Measurements from ENCODE around the gene MIP. TPM values are rescaled to one million over a fixed set of nuclear protein-coding genes. Genes with fewer than 3 reads are reported as not detected.
"Not testable (repeated sequence)": the region's sequence is repeated elsewhere in the genome, so short reads cannot be mapped to it uniquely, and the experiment has no call there.

MIP gene
- total RNA-seq, 2 experiments from 2014 or later, result not detected

DNA sequence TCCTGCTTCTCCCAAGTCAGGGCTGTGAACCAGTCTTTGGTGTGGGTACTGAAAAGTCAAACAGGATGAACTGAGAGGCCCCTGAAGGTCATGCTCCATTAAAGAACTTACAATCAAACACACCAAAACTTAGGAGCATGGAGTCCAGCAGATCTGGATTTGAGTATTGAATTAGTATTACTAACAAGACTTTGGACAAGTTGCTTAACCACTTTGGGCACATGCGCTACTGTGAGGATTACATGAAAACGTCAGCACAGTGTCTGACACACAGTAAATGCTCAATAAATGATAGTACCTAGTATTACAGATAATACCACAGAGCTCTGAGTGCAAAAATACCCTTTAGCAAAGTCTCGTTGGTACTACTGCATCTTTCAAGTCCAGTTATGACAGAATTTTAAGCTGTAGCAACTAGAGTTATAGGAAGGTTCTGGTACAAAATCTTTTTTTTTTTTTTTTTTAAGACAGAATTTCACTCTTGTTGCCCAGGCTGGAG, 28.5 kb downstream of the MIP start:
- ChIA-PET POLR2A (interaction anchor here (1.4 kb wide), 1 partner anchor 23 kb away, joined by 4 read pairs; the partner anchor contains the start of gene TIMELESS), CTCF (interaction anchor here (0.6 to 2.2 kb wide), 2 partner anchors 38 to 176 kb away, joined by 3 to 12 read pairs; no protein-coding TSS in a partner anchor)
- H3K27me3 Mint-ChIP-seq, result no peaks in the 10 kb centered on the region
- peaks cover 55% of the 10 kb centered on the region for H3K36me3 Mint-ChIP-seq
- no peak for DNase-seq
- H3K4me1 Mint-ChIP-seq (ENCODE audit: low read depth), result peaks cover 4% of the 10 kb centered on the region
- H3K27ac Mint-ChIP-seq, result no peak overlapping the region
- H3K9me3 Mint-ChIP-seq, result no peaks in the 10 kb centered on the region
- intact Hi-C loops (cut with micrococcal nuclease), result no loop called here
- H3K4me3 Mint-ChIP-seq, result no peak overlapping the region

DNA sequence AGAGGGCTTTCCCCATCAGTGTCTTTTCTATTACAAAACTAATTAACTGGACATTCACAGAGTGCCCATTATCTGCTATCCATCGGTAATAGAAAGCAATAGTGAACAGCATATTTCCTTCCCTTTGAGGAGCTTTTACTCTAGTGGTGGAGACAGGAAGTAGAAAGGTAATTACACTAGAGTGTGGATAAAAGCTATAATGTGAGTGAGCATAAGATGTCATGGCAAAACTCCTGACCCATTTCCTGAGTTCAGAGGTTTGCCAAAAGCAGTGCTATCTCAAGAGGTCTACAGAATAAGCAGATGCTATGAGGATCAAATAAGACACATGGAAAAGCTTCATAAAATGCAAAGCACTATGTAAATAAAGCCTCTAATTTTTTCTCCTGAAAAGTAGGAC, 29.3 kb downstream of the MIP start:
- Mint-ChIP-seq H3K27ac (no peak overlapping the region), H3K4me1 (ENCODE audit: low read depth) (peaks cover 4% of the 10 kb centered on the region), H3K36me3 (peaks cover 59% of the 10 kb centered on the region), H3K4me3 (no peak overlapping the region), H3K27me3 (no peaks in the 10 kb centered on the region), H3K9me3 (no peaks in the 10 kb centered on the region)
- CTCF ChIA-PET, result interaction anchor here (2.2 kb wide), 1 partner anchor 39 kb away, joined by 12 read pairs; no protein-coding TSS in a partner anchor
- no peak for DNase-seq
- intact Hi-C loops (cut with micrococcal nuclease), result no loop called here
- POLR2A ChIA-PET, result interaction anchor here (0.7 to 1.4 kb wide), 2 partner anchors 24 to 134 kb away, joined by 3 to 4 read pairs; partner anchors contain the start of gene TIMELESS

DNA sequence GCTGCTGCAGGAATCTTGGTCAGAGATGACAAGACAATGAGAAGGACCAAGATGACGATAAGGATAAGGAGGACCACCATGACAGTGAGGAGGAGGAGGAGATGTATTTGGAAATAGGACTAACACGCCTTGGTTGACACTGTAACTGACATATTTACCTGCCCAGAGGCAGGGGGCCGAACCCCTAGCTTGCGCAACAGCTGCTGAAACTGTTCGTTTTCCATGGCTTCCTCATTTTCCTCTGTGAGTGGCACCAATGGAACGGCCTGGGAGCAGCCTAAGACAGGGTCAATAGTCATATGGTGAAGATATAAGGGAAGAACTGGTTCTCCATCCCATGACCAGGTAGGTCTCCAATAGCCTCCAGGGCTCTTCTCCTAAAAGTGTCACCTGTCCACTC, 34.0 kb downstream of the MIP start:
- no peaks in the 10 kb centered on the region for H3K9me3 Mint-ChIP-seq
- no peaks in the 10 kb centered on the region for H3K27me3 Mint-ChIP-seq
- DNase-seq, result no peak
- ChIA-PET POLR2A (no interaction called here), CTCF (no interaction called here)
- intact Hi-C loops (cut with micrococcal nuclease), result no loop called here
- H3K36me3 Mint-ChIP-seq, result peaks cover 51% of the 10 kb centered on the region
- H3K4me1 Mint-ChIP-seq (ENCODE audit: low read depth), result no peaks in the 10 kb centered on the region
- no peak overlapping the region for H3K4me3 Mint-ChIP-seq
- no peak overlapping the region for H3K27ac Mint-ChIP-seq

DNA sequence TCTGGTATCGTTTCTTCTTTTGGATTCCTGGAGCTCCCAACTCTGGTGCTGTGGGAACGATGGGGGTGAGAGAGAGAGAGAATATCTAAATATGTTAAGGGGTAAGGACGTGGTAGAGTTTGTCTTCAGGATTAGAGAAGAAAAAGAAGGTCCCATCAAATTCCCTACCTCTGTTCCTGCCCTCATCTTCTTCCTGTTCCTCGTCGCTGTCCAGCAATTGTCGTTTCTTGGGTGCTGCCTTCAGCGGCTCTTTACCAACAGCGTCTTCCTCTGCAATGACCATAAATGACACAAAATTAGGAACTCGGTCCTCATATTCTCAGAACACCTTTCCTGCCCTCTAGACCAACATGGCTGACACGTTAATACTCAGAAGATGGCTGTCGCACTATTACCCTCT, 36.7 kb downstream of the MIP start:
- no peaks in the 10 kb centered on the region for H3K27me3 Mint-ChIP-seq
- POLR2A ChIA-PET, result interaction anchor here (0.6 kb wide), 1 partner anchor 21 kb away, joined by 4 read pairs; no protein-coding TSS in a partner anchor
- no peaks in the 10 kb centered on the region for H3K9me3 Mint-ChIP-seq
- no peak overlapping the region for H3K4me3 Mint-ChIP-seq
- intact Hi-C loops (cut with micrococcal nuclease), result no loop called here
- DNase-seq, result no peak
- no peaks in the 10 kb centered on the region for H3K4me1 Mint-ChIP-seq (ENCODE audit: low read depth)
- CTCF ChIA-PET, result interaction anchor here (0.6 kb wide), 1 partner anchor 17 kb away, joined by 3 read pairs; no protein-coding TSS in a partner anchor
- H3K27ac Mint-ChIP-seq, result no peak overlapping the region
- peaks cover 37% of the 10 kb centered on the region for H3K36me3 Mint-ChIP-seq

DNA sequence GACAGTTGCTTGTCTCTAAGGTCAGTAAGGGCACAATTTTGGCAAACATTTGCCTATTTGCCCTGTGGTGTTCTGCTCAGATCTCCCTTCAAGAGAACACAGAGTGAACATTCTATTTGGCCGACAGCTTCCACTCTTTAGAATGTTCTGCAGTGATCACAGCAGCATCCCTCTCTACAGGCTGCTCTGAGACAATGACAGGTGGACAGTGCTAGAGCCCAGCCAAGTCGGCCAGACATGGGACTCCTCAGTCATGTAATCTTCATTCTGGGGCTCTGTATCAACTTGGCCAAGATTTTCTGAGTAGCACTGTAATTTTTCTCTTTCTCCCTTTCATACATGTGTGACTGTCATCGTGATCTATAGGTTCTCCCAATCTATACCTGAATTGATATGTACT, 40.1 kb downstream of the MIP start:
- DNase-seq, result no peak
- intact Hi-C loops (cut with micrococcal nuclease), result no loop called here
- no peaks in the 10 kb centered on the region for H3K27me3 Mint-ChIP-seq
- ChIA-PET CTCF (interaction anchor here (0.6 kb wide), 2 partner anchors 54 to 127 kb away, joined by 5 read pairs; no protein-coding TSS in a partner anchor), POLR2A (no interaction called here)
- H3K36me3 Mint-ChIP-seq, result peaks cover 16% of the 10 kb centered on the region
- no peaks in the 10 kb centered on the region for H3K9me3 Mint-ChIP-seq
- H3K4me3 Mint-ChIP-seq, result no peak overlapping the region
- no peak overlapping the region for H3K27ac Mint-ChIP-seq
- no peaks in the 10 kb centered on the region for H3K4me1 Mint-ChIP-seq (ENCODE audit: low read depth)

DNA sequence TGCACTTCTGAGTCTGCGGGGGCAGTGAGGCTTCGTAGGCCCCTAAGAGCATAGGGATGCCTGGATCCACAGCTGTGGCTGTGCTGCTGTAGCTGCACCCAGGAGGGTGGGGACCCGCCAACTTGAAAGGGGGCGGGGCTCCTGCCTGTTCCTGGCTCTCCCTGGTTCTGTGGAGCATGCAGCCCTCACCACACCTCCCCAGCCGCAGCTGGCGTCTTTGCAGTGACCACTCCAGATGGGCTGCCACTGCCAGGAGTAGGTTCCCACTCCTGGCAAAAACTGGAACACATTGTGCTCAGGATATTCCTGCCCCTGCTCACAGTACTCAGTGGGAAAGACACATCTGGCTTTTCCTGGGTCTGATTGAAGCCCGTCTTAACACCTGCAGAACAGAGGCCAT, 41.1 kb downstream of the MIP start:
- no peaks in the 10 kb centered on the region for H3K9me3 Mint-ChIP-seq
- H3K27ac Mint-ChIP-seq, result no peak overlapping the region
- peaks cover 16% of the 10 kb centered on the region for H3K36me3 Mint-ChIP-seq
- no peaks in the 10 kb centered on the region for H3K27me3 Mint-ChIP-seq
- intact Hi-C loops (cut with micrococcal nuclease), result no loop called here
- no peaks in the 10 kb centered on the region for H3K4me1 Mint-ChIP-seq (ENCODE audit: low read depth)
- ChIA-PET CTCF (no interaction called here), POLR2A (no interaction called here)
- DNase-seq, result no peak
- H3K4me3 Mint-ChIP-seq, result no peak overlapping the region

DNA sequence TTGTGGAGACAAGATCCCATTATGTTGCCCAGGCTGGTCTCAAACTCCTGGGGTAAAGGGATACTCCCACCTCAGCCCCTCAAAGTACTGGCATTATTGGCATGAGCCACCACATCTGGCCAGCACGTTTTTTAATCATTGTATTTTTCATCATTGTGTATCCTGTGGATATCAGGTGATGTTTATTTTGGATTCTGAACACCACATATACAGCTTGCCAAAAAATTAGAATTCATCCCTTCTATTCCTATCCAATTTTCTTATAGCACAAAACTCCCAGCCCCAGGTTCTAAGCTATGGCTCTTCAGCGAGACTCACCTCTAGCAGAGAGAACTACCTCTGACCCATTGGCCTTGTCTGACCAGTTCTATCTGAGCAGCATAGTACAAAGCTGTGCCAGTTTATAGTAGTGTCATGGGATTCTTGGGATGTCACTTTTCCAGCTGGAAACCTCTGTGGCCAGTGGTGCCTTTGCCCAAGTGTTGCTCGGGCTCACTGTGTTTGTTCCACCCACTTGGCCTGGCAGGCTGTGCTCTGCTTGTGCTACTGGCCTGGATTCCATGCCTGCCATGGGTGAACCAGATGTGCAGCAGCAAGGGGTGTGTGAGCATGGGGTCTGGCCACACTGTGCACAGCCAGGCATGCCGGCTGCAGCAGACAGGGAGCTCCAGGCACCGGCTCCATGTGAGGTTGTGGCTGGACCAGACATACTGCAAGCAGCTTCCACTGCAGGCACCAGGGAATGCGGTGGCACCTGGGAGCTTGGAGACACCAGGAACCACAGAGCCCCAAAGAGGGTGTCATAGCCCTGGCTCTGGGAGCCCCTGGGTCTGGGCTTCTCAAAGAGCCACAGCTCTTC, 42.4 kb downstream of the MIP start:
- CTCF ChIA-PET, result interaction anchor here (0.8 kb wide), 1 partner anchor 52 kb away, joined by 3 read pairs; no protein-coding TSS in a partner anchor
- Mint-ChIP-seq H3K36me3 (peaks cover 11% of the 10 kb centered on the region), H3K9me3 (no peaks in the 10 kb centered on the region), H3K4me3 (no peak overlapping the region), H3K4me1 (ENCODE audit: low read depth) (no peaks in the 10 kb centered on the region), H3K27ac (no peak overlapping the region), H3K27me3 (no peaks in the 10 kb centered on the region)
- intact Hi-C loops (cut with micrococcal nuclease), result no loop called here
- no peak for DNase-seq
- POLR2A ChIA-PET, result no interaction called here

DNA sequence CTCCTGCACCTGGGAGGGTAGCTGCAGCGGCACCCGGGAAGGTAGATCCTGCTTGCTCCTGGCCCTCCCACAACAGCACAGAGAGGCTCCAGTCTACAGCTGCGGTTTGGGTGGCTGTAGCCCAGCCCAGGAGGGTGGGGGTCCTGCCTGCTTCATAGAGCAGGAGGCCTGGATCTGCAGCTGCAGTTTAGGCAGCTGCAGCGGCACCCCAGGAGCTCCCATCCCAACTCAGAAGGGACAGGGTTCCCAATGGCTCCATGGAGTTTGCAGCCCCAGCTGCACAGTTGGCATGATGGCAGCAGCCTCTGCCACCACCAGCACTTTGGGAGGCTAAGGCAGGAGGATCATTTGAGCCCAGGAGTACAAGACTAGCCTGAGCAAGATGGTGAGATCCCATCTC, 43.7 kb downstream of the MIP start:
- peaks cover 5% of the 10 kb centered on the region for H3K36me3 Mint-ChIP-seq
- ChIA-PET CTCF (no interaction called here), POLR2A (interaction anchor here (0.6 to 1.6 kb wide), 3 partner anchors 38 to 308 kb away, joined by 3 to 5 read pairs (median 3); partner anchors contain the start of gene TIMELESS)
- no peaks in the 10 kb centered on the region for H3K9me3 Mint-ChIP-seq
- intact Hi-C loops (cut with micrococcal nuclease), result no loop called here
- no peak overlapping the region for H3K4me3 Mint-ChIP-seq
- DNase-seq, result no peak
- H3K27me3 Mint-ChIP-seq, result no peaks in the 10 kb centered on the region
- no peak overlapping the region for H3K27ac Mint-ChIP-seq
- H3K4me1 Mint-ChIP-seq (ENCODE audit: low read depth), result no peaks in the 10 kb centered on the region

DNA sequence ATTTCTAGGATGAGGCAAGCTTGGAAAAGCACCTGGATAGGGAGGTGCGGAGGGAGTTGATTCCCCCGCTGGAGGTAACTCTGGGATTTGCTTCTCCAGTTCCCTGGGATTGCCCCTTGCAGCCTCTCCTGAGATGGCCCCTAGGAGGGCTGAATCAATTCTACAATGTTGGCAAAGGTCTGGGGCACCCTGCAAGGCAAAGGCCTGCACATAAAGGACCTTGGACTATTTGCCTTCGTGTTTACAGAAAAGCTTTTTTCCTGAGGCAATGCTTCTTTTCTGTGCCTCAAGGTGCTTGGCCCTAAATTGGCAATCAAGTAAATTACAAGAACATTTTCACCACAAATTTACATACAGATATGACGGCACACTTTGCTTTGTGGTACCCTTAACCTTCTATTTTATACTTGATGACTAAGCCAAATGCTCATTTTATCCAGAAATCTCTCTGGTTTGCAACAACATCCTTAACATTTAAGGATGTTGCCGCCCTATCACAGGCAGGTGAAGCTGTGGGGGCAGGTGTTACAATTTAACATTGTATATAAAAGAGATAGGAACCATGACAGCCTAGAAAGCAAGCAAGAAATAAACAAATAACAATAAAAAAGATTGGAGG, 45.5 kb downstream of the MIP start:
- POLR2A ChIA-PET, result no interaction called here
- CTCF ChIA-PET, result no interaction called here
- no peak overlapping the region for H3K27ac Mint-ChIP-seq
- no peaks in the 10 kb centered on the region for H3K36me3 Mint-ChIP-seq
- H3K9me3 Mint-ChIP-seq, result no peaks in the 10 kb centered on the region
- H3K27me3 Mint-ChIP-seq, result no peaks in the 10 kb centered on the region
- no peak for DNase-seq
- intact Hi-C loops (cut with micrococcal nuclease), result no loop called here
- H3K4me3 Mint-ChIP-seq, result no peak overlapping the region
- H3K4me1 Mint-ChIP-seq (ENCODE audit: low read depth), result no peaks in the 10 kb centered on the region

DNA sequence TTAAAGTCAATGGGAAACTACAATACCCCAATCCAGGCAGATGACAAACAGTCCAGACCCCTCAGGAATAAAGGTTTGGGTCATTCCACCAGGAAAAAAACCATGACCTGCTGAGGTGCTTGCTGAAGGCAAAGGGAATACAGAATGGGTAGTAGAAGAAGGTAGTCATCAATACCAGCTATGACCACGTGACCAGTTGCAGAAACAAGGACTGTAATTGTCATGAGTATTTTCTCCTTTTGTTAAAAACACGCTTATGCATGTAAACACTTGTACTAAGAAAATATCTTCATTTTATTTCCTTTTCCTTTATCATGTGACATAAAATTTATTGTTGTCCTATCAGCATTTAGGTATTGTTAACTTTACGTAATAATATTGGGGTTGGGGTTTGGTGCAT, 50.2 kb downstream of the MIP start:
- intact Hi-C loops (cut with micrococcal nuclease), result not testable (repeated sequence)

DNA sequence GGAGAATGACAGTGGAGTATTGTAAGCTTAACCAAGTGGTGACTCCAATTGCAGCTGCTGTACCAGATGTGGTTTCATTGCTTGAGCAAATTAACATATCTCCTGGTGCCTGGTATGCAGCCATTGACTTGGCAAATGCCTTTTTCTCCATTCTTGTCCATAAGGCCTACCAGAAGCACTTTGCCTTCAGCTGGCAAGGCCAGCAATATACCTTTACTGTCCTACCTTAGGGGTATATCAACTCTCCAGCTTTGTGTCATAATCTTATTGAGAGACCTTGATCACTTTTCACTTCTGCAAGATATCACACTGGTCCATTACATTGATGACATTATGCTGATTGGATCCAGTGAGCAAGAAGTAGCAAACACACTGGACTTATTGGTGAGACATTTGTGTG, 52.8 kb downstream of the MIP start:
- H3K4me1 Mint-ChIP-seq (ENCODE audit: low read depth); H3K27me3 Mint-ChIP-seq; H3K36me3 Mint-ChIP-seq; intact Hi-C loops (cut with micrococcal nuclease); POLR2A ChIA-PET; DNase-seq; H3K4me3 Mint-ChIP-seq; H3K27ac Mint-ChIP-seq: not testable (repeated sequence)
- CTCF ChIA-PET, result interaction anchor here (0.7 kb wide), 1 partner anchor 16 kb away, joined by 3 read pairs; no protein-coding TSS in a partner anchor
- H3K9me3 Mint-ChIP-seq, result peaks cover 20% of the 10 kb centered on the region

More for the DNA sequence above, 50.2 kb downstream of the MIP start:
- CTCF ChIA-PET; H3K4me3 Mint-ChIP-seq; POLR2A ChIA-PET; H3K4me1 Mint-ChIP-seq (ENCODE audit: low read depth); DNase-seq; H3K27ac Mint-ChIP-seq; H3K36me3 Mint-ChIP-seq; H3K27me3 Mint-ChIP-seq: not testable (repeated sequence)
- H3K9me3 Mint-ChIP-seq, result peaks cover 10% of the 10 kb centered on the region

DNA sequence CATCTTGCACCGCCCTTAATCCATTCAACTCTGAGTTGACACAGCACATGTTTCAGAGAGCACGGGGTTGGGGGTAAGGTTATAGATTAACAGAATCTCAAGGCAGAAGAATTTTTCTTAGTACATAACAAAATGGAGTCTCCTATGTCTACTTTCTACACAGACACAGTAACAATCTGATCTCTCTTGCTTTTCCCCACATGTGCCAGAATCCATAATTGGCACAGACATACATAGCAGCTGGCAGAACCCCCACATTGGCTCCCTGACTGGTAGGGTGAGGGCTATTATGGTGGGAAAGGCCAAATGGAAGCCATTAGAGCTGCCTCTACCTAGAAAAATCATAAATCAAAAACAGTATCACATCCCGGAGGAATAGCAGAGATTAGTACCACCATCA, 53.3 kb downstream of the MIP start:
- DNase-seq; POLR2A ChIA-PET; H3K4me1 Mint-ChIP-seq (ENCODE audit: low read depth); H3K27ac Mint-ChIP-seq; intact Hi-C loops (cut with micrococcal nuclease); H3K4me3 Mint-ChIP-seq; H3K27me3 Mint-ChIP-seq; H3K36me3 Mint-ChIP-seq: not testable (repeated sequence)
- CTCF ChIA-PET, result interaction anchor here (0.7 kb wide), 1 partner anchor 17 kb away, joined by 3 read pairs; no protein-coding TSS in a partner anchor
- H3K9me3 Mint-ChIP-seq, result peaks cover 20% of the 10 kb centered on the region

Data from activated CD4-positive, alpha-beta memory T cell treated with anti-CD3 and anti-CD28 coated beads for 36 hours (primary cell).